ENCODE data around the gene CSNK1G2. TPM values are rescaled to one million over a fixed set of nuclear protein-coding genes. Genes with fewer than 3 reads are reported as not detected.

The CSNK1G2 gene
- total RNA-seq, 1 donor from 2014 or later = 95.2 TPM

- H3K36me3 Mint-ChIP-seq (ENCODE audit: low read depth) = peaks cover 13% of the 10 kb centered on the region
- H3K9me3 Mint-ChIP-seq = no peaks in the 10 kb centered on the region
- H3K27ac Mint-ChIP-seq = no peak overlapping the region
- no peak for DNase-seq (ENCODE audit: low spot score)
- intact Hi-C loops (cut with micrococcal nuclease) = no loop called here
- no peak overlapping the region for H3K4me3 Mint-ChIP-seq
- H3K27me3 Mint-ChIP-seq (ENCODE audit: insufficient read depth) = no peaks in the 10 kb centered on the region
- H3K4me1 Mint-ChIP-seq (ENCODE audit: low read depth) = no peaks in the 10 kb centered on the region
Measured at GRCh38 chr19:1998712-1999708, 58.0 kb downstream of the CSNK1G2 start.

DNA sequence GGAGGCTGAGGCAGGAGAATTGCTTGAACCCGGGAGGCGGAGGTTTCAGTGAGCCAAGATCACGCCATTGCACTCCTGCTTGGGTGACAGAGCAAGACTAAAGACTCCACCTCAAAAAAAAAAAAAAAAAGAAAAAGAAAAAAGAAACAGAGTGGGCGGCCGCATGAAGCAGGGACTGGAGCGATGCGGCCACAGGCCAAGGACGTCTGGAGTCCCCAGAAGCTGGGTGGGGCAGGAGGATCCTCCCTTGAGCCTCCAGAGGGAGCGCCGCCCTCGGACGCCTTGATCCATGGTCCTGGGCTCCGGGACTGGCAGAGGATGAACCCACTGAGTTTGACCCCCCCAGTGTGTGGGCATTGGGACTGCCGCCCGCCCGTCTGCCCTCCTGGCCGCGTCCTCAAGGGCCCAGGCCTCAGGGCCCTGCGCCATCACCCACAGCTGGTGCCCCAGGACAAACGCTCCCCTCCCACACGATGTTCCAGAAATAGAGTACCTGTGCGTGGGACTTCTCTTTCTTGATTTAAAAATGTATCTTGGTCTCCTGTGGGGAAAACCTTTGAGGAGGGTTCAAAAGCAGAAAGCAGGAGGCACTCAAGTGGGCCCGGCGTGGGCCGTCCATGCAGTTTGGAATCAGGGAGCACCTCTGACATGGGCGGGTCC lies 59.0 kb downstream of the CSNK1G2 start:
- H3K9me3 Mint-ChIP-seq = no peaks in the 10 kb centered on the region
- no peaks in the 10 kb centered on the region for H3K27me3 Mint-ChIP-seq (ENCODE audit: insufficient read depth)
- H3K36me3 Mint-ChIP-seq (ENCODE audit: low read depth) = peaks cover 13% of the 10 kb centered on the region
- no peak overlapping the region for H3K4me3 Mint-ChIP-seq
- no peak for DNase-seq (ENCODE audit: low spot score)
- intact Hi-C loops (cut with micrococcal nuclease) = no loop called here
- H3K4me1 Mint-ChIP-seq (ENCODE audit: low read depth) = no peaks in the 10 kb centered on the region
- H3K27ac Mint-ChIP-seq = no peak overlapping the region

- DNase-seq (ENCODE audit: low spot score) = no peak
- intact Hi-C loops (cut with micrococcal nuclease) = no loop called here
- Mint-ChIP-seq H3K4me1 (ENCODE audit: low read depth) (no peaks in the 10 kb centered on the region), H3K36me3 (ENCODE audit: low read depth) (peaks cover 3% of the 10 kb centered on the region), H3K27me3 (ENCODE audit: insufficient read depth) (no peaks in the 10 kb centered on the region), H3K4me3 (no peak overlapping the region), H3K9me3 (no peaks in the 10 kb centered on the region), H3K27ac (no peak overlapping the region)
Measured at GRCh38 chr19:2003874-2004273, 62.9 kb downstream of the CSNK1G2 start.

DNA sequence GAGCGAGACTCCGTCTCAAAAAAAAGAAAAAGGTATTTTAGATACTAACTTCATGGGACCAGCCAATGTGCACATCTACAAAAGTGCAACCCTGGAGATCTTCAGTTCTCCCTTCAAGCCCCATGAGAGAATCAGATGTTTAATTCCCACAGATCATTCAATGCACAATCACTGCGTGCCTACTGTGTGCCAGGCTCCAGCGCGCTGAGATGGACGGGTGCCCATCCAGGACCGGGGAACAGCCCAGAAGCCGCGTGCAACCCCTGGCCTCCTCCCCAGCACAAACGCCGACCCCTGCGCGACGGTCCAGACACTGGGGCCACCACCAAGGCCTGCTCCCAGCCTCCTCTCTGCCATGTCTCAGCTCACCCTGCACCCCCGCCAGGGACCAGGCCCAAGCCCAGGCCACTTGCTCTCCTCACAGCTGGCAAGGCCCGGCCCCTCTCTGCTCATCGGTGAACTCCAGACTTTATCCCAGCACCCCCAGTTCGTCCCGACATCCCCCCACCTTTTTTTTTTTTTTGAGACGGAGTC lies 69.2 kb downstream of the CSNK1G2 start:
- intact Hi-C loops (cut with micrococcal nuclease) = no loop called here
- no peaks in the 10 kb centered on the region for H3K27me3 Mint-ChIP-seq (ENCODE audit: insufficient read depth)
- no peaks in the 10 kb centered on the region for H3K9me3 Mint-ChIP-seq
- H3K4me3 Mint-ChIP-seq = no peak overlapping the region
- no peaks in the 10 kb centered on the region for H3K4me1 Mint-ChIP-seq (ENCODE audit: low read depth)
- H3K36me3 Mint-ChIP-seq (ENCODE audit: low read depth) = no peaks in the 10 kb centered on the region
- no peak overlapping the region for H3K27ac Mint-ChIP-seq
- DNase-seq (ENCODE audit: low spot score) = no peak

- Mint-ChIP-seq H3K4me1 (ENCODE audit: low read depth) (no peaks in the 10 kb centered on the region), H3K27ac (no peak overlapping the region)
- intact Hi-C loops (cut with micrococcal nuclease) = no loop called here
Measured at GRCh38 chr19:2011169-2011568, 70.2 kb downstream of the CSNK1G2 start.

DNA sequence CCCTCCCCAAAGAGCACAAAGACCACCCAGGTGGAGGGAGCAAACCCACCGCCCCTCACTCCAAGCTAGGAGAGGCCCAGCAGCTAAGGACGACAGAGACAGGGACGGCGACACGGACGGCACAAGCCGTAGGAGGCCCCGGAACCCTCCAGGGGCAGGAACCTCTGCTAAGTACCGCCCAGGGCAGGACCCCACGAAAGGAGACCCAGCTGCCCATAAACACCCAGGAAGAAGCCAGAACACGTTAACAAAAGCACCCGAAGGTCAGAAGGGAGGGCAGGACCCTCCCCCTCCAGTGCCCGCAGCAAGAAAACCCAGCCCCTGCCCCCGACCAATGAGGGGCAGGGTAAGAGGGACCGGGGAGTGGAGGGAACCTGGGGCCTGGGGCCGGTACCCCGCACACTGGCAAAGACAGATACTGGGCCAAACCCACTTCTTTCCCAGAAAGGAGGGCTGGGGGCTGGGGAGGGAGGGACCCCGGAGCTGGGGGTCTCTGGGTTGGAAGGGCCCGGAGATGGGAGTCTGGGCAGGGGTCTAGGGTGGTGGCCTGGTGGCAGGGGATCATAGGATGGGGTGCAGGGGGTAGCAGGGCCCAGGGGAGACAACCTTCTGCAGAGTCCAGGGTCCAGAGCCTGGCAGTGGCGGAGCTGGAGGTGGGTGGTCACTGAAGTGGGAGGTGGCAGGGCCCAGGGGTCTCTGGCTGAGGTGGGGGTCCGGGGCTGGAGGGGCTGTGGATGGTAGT lies 72.1 kb downstream of the CSNK1G2 start:
- intact Hi-C loops (cut with micrococcal nuclease) = no loop called here
- no peaks in the 10 kb centered on the region for H3K9me3 Mint-ChIP-seq
- H3K27me3 Mint-ChIP-seq (ENCODE audit: insufficient read depth) = no peaks in the 10 kb centered on the region
- H3K4me3 Mint-ChIP-seq = peak overlapping the region; percentile 46
- DNase-seq (ENCODE audit: low spot score) = no peak
- H3K27ac Mint-ChIP-seq = no peak overlapping the region
- H3K4me1 Mint-ChIP-seq (ENCODE audit: low read depth) = no peaks in the 10 kb centered on the region
- no peaks in the 10 kb centered on the region for H3K36me3 Mint-ChIP-seq (ENCODE audit: low read depth)

More at GRCh38 chr19:2011169-2011568, 70.2 kb downstream of the CSNK1G2 start:
- Mint-ChIP-seq H3K9me3 (no peaks in the 10 kb centered on the region), H3K4me3 (no peak overlapping the region), H3K36me3 (ENCODE audit: low read depth) (no peaks in the 10 kb centered on the region), H3K27me3 (ENCODE audit: insufficient read depth) (no peaks in the 10 kb centered on the region)
- no peak for DNase-seq (ENCODE audit: low spot score)

DNA sequence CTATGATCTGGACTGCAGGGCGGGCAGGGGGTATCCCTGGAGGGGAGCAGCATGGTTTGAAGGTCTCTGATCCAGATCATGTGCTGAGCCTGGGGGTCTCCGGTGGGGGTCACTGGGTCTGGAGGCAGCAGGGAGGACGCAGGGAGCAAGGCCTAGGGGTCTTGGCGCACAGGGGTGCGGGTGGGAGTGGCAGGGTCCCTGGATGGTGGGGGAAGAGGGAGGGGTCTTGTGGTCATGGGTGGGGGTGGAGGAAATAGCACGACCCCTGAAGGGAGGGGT lies 72.7 kb downstream of the CSNK1G2 start:
- Mint-ChIP-seq H3K4me3 (no peak overlapping the region), H3K4me1 (ENCODE audit: low read depth) (no peaks in the 10 kb centered on the region), H3K27ac (no peak overlapping the region), H3K9me3 (no peaks in the 10 kb centered on the region), H3K36me3 (ENCODE audit: low read depth) (no peaks in the 10 kb centered on the region), H3K27me3 (ENCODE audit: insufficient read depth) (no peaks in the 10 kb centered on the region)
- intact Hi-C loops (cut with micrococcal nuclease) = no loop called here
- DNase-seq (ENCODE audit: low spot score) = no peak

DNA sequence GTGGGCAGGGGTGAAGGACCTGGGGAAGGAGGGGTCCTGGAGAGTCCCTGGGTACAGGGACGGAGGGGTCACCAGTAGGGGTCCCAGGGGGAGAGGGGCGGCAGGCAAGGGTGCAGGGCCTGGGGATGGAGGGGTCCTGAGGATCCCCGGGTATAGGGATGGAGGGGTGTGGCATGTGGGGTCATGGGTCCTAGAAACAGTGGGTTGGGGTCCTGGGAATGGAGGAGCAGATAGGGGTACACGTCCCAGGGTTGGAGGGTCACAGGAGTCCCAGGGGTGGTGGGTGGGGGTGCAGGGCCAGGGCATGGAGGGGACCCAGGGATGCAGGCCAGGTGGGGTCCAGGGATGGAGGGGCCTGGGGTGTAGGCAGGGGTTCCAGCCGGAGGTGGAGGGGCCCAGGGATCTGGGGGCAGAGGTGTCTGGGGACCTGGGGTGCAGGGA lies 73.2 kb downstream of the CSNK1G2 start:
- intact Hi-C loops (cut with micrococcal nuclease) = no loop called here
- Mint-ChIP-seq H3K36me3 (ENCODE audit: low read depth) (no peaks in the 10 kb centered on the region), H3K9me3 (no peaks in the 10 kb centered on the region), H3K4me1 (ENCODE audit: low read depth) (no peaks in the 10 kb centered on the region), H3K4me3 (no peak overlapping the region), H3K27ac (no peak overlapping the region), H3K27me3 (ENCODE audit: insufficient read depth) (no peaks in the 10 kb centered on the region)
- no peak for DNase-seq (ENCODE audit: low spot score)

DNA sequence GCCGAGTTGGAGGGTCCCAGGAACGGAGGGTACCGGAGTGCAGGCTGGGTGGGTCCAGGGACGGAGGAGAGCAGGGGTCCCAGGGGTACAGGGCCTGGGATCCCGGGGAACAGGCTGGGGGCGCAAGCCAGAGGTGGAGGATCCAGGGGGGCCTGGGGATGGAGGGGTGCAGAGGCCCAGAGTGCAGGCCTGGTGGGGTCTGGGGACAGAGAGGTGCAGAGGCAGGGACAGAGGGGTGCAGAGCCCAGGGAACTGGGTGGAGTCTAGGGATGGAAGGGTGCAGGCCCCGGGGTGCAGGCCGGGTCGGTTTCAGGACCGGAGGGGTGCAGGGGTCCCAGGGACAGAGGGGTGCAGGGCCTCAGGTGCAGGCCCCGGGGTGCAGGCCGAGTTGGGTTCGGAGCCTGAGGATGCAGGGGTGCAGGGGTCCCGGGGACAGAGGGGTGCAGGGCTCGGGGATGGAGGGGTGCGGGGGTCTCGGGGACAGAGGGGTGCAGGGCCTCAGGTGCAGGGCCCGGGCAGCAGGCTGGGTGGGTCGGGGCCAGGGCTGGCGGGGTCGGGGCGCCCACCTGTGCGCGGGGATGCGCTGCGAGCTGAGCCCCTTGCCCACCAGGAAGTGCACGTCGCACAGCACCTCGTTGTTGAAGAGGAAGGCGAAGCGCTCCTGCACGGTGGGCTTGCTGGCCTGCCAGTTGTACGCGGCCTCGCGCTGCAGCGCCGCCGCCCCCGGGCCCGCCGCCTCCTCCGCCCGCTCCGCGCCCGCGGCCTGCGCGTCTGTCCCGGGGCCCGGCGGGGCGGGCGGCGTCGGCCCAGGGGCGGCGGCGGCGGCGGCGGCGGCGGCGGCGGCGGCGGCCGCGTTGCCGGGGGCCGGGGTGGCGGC lies 74.0 kb downstream of the CSNK1G2 start:
- H3K36me3 Mint-ChIP-seq (ENCODE audit: low read depth) = no peaks in the 10 kb centered on the region
- H3K27ac Mint-ChIP-seq = no peak overlapping the region
- DNase-seq (ENCODE audit: low spot score) = no peak
- H3K27me3 Mint-ChIP-seq (ENCODE audit: insufficient read depth) = no peaks in the 10 kb centered on the region
- H3K4me3 Mint-ChIP-seq = peak overlapping the region; percentile 66
- intact Hi-C loops (cut with micrococcal nuclease) = loop anchor here (5.0 kb wide), 2 partner anchors 137 to 152 kb away; partner anchors contain the start of gene AP3D1
- peaks cover 8% of the 10 kb centered on the region for H3K4me1 Mint-ChIP-seq (ENCODE audit: low read depth)
- no peaks in the 10 kb centered on the region for H3K9me3 Mint-ChIP-seq

DNA sequence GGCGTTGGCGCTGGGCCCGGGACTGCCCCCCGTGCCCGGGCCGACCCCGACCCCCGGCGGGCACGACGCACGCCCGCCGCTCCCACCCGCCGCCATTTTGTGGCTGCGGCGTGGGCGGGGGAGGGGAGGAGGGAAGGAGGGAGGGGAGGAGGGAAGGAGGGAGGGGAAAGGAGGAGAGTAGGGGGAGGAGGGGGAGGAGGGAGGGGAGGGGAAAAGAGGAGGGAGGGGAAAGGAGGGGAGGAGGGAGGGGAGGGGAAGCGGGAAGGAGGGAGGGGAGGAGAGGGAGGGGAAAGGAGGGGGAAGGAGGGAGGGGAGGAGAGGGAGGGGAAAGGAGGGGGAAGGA lies 74.6 kb downstream of the CSNK1G2 start, which contains the start of gene BTBD2:
Gene BTBD2 (minus strand): TSS at position 107 of the 343 bp plus-strand sequence. CDS start 11 bp downstream, at position 96.
- intact Hi-C loops (cut with micrococcal nuclease) = loop anchor here (5.0 kb wide), 2 partner anchors 137 to 152 kb away; partner anchors contain the start of gene AP3D1
- peak within 1 kb of the TSS; percentile 77 for H3K4me3 Mint-ChIP-seq
- peak within 1 kb of the TSS; percentile 36 for H3K27ac Mint-ChIP-seq
- peaks cover 9% of the 10 kb centered on the region for H3K4me1 Mint-ChIP-seq (ENCODE audit: low read depth)
- no peaks in the 10 kb centered on the region for H3K9me3 Mint-ChIP-seq
- DNase-seq (ENCODE audit: low spot score) = peak; percentile 40
- no peaks in the 10 kb centered on the region for H3K27me3 Mint-ChIP-seq (ENCODE audit: insufficient read depth)
- H3K36me3 Mint-ChIP-seq (ENCODE audit: low read depth) = no peaks in the 10 kb centered on the region

DNA sequence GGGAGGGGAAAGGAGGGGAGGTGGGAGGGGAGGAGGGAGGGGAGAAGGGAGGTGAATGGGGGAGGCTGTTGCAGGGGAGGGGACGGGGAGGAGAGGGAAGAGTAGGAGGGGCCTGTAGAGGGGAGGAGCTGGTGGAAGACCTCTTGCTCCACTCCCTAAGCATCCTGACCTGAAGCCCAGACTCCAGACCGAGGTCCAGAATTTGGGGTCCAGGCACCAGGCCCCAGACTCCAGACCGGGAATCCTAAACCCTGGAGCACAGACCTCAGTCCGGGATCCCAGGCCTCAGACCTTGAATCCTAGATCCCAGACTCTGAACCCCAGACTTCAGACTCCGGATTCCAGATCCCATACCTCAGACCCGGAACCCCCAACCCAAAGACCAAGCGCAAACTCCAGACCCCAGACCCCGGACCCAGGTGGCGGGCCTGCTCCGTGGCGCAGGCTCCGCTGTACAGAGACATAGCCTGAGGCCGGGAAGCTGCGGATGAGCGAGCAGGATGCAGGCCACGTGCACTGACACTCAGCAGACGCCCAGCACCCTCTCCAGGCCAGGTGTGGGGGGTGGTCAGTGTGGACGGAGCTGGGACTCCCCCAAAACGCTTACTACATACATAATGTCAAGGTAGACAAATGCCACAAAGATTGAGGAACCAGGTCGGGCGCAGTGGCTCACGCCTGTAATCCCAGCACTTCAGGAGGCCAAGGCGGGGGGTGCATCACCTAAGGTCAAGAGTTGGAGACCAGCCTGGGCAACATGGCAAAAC lies 75.3 kb downstream of the CSNK1G2 start:
- H3K27ac Mint-ChIP-seq = peak overlapping the region; percentile 36
- peak; percentile 44 for DNase-seq (ENCODE audit: low spot score)

More for the DNA sequence above, 75.3 kb downstream of the CSNK1G2 start:
- Mint-ChIP-seq H3K9me3 (no peaks in the 10 kb centered on the region), H3K4me1 (ENCODE audit: low read depth) (peaks cover 9% of the 10 kb centered on the region), H3K4me3 (peak overlapping the region; percentile 77), H3K36me3 (ENCODE audit: low read depth) (no peaks in the 10 kb centered on the region), H3K27me3 (ENCODE audit: insufficient read depth) (no peaks in the 10 kb centered on the region)
- intact Hi-C loops (cut with micrococcal nuclease) = loop anchor here (1.0 to 5.0 kb wide), 3 partner anchors 16 to 151 kb away; partner anchors contain the start of gene AP3D1

Data from activated T-helper 1 cell treated with anti-CD3 and anti-CD28 coated beads, Interleukin-12 subunit alpha, Interleukin-12 subunit beta, Interleukin-2, Interleukin-4 antibody, amounts not matched to agents 30 ng/mL and 10 ng/mL and 1 ng/mL, durations not matched to agents 14 hours and 24 hours and 36 hours (primary cell).